HepG2 (cell line): ENCODE results near the gene PRKN.

Experiments used
- CTCF ChIP-seq: sonication (generic); formaldehyde crosslinking; IDR thresholded peaks from 2 replicates; pipeline ENCODE4 v1.5.0; 2020; ENCODE audit warnings: mild to moderate bottlenecking, missing genetic modification reagents, moderate library complexity
- ESRRA ChIP-seq: sonication (generic); formaldehyde crosslinking; IDR thresholded peaks from 2 replicates; pipeline ENCODE4 v1.5.1; 2020; ENCODE audit warnings: mild to moderate bottlenecking, low read depth, missing genetic modification reagents
- MYNN ChIP-seq: sonication (generic); formaldehyde crosslinking; IDR thresholded peaks from 2 replicates; pipeline ENCODE4 v1.4.0; 2020; ENCODE audit warnings: mild to moderate bottlenecking, low read depth, missing genetic modification reagents
- NR2C2 ChIP-seq: sonication (generic); formaldehyde crosslinking; IDR thresholded peaks from 2 replicates; pipeline ENCODE4 v1.4.0; 2020; ENCODE audit warnings: missing genetic modification reagents, mild to moderate bottlenecking, moderate library complexity, borderline replicate concordance
- POLR2A ChIP-seq, 2 experiments: IDR thresholded peaks; 2 replicates each; pipeline ENCODE4 v1.6.1; 2011; ENCODE audit warnings: low read depth in 2 of 2, low read length in 2 of 2, mild to moderate bottlenecking in 1 of 2, moderate library complexity in 1 of 2; ENCODE audit not compliant: insufficient read depth in 1 of 2

- TF ChIP-seq NR2C2 (no peak), POLR2A (IDR thresholded peaks at IDR 0.05; ENCODE audit: insufficient read depth in 1 of 2, low read depth in 2 of 2, low read length in 2 of 2) (no peak), ESRRA (CRISPR knock-in tag) (no peak), CTCF (no peak), MYNN (no peak)
These were observed 1312.2 kb downstream of the PRKN start for GRCh38 chr6:161415302-161415855.
